Suppressor macrophage treated with lipopolysaccharide for 1 hour (primary cell): ENCODE results near the gene PQBP1.

Experiments
- DNase-seq, 3 donors: peaks; one replicate each; pipeline ENCODE4 v3.0.0-alpha.2; 2020 to 2022

Gene PQBP1

DNA sequence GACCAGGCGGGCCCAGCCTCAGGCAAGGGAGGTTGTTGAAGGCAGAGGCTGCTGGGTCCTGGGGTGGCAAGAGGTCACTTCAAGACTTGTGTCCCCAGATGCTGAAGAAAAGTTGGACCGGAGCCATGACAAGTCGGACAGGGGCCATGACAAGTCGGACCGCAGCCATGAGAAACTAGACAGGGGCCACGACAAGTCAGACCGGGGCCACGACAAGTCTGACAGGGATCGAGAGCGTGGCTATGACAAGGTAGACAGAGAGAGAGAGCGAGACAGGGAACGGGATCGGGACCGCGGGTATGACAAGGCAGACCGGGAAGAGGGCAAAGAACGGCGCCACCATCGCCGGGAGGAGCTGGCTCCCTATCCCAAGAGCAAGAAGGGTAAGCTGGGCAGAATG lies 4.4 kb downstream of the PQBP1 start:
- no peak for DNase-seq

DNA sequence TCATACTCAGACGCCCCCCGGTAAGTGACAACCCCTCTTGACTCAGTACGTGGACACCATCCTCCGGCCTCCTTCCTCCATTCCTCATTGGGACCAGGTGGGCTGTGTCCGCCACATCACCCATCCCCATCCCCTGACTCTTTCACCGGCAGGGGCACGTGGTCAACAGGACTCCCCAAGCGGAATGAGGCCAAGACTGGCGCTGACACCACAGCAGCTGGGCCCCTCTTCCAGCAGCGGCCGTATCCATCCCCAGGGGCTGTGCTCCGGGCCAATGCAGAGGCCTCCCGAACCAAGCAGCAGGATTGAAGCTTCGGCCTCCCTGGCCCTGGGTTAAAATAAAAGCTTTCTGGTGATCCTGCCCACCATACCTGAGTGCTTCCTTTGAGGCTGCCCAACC lies 5.0 kb downstream of the PQBP1 start:
- no peak for DNase-seq

DNA sequence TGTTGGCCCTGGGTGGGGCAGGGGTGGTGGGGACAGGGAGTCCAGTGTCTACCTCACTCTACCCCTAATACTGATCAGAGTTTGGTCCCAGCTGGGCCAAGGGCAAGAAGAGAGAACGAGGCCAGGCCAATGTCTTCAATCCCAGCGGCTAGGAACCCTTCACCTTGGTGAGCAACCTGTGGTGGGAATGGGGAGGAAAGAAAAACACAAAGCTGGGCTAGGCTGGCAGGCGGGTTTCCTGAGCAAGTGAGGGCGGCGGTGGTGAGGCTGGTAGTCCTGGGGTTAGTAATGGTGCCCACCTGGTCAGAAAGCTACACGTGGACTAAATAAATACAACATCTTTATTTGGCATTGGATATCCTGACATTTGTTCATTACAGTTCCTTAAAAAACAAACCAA lies 5.6 kb downstream of the PQBP1 start:
- DNase-seq = no peak

DNA sequence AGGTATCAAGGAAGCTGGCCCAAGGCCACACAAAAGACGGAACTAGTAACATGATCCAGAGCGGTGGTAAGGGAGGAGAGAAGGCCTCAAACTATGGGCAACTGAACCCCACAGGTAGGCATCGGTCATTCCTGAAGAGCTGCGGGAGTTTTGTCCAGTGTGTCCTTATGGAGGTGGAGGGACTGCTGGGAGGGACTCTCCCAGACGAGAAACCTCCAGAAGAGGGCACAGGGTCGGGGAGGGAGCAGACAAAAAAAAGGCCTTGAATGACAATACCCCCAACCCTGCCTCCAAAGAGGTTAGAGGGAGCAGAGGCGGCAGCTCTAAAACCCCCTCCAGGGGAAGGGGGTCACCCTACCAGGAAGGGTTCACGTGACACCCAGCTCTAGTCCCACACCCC lies 6.5 kb downstream of the PQBP1 start:
- DNase-seq = no peak

DNA sequence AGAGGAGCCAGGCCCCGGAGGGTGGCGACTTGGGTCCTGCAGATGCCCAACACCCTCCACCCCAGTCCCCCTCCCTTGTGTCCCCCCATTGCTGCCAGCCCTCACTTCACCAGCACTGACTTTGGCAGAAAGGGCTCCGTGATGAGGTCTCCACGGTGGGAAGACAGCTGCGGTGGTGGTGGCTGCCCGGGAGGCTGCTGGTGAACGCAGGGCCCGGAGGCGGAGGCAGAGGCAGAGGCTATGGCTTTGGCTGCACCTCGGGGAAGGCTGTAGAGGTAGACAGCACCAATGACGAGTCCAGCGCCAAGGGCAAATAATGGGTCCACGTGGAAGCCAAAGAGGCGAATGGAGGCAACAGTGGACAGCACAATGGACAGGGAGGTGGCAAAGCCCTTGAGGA lies 6.9 kb downstream of the PQBP1 start:
- no peak for DNase-seq

DNA sequence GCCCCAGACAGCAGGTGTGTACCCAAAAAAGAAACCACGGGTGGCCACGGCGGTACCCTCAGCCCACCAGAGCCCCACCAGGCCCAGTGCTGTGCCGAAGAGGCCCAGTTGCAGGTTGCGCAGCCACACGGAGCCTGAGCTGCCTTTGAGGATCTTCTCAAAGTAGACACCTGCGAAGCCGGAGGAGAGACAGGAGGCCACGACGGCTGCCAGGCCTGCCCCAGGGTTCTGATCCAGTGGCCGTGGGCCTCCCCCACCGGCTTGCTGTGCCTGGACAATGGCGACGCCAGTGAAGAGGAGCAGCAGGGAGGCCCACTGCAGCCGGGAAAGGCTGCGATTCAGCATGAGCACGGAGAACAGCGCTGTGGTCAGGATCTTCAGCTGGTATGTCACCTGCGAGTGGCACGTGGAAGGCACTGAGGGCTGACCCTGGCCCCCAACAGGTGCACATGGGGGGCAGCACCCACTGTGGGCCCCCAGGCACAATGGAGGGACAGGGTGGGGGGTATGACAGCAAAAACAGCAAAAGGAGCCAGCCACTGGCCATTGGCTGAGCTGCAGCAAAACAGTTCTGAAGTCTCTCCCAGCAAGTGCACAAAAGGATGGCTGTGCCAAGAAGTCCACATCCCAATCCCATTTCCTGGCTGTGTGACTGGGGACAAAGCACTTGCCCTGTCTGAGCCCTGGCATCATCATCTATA lies 7.5 kb downstream of the PQBP1 start:
- no peak for DNase-seq

DNA sequence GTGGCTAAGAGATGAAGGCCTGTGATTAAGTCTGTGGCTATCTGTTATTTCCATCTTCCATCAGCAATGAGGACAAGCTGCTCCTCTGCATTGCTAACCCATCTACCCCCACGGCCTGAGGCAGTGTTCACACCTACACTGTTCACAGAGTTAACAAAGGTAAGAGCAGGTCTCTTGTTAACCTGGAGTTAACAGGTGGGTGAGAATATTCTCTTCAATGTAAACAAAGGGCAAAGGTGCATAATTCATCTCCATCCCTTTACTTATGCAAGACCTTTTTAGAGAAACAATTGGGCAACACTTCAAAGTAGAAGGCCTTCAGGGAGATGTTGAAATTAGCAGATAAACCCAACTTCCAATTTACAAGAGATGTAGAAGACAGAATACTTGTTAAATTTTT lies 10.9 kb downstream of the PQBP1 start:
- no peak for DNase-seq

DNA sequence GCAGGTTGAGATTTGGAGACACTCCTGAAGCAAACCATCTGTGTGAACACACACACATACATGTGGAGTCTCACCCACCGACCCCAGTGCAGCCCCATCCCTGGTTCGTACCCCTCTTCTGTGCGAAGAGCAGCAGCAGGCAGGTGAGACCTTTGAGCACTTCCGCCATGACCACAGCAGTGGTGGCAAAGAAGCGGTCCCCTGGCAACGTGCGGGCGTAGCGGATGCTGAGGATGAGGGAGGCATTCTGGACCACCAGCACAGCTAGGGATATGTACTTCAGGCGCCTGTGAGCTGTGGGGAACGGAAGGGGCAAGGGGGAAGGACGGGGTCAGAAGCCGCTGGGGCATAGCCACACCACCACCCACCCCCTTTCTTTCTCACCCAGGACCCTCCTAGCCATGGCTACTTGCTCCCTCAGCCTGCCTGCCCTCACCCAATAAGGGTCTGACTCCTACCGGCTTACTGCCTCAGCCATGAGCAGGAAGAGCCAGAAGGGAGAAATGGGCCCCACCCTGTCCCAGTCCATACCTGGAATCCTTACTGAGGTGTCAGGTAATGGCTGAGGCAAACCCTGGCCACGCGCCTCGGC lies 12.1 kb downstream of the PQBP1 start:
- DNase-seq = no peak

DNA sequence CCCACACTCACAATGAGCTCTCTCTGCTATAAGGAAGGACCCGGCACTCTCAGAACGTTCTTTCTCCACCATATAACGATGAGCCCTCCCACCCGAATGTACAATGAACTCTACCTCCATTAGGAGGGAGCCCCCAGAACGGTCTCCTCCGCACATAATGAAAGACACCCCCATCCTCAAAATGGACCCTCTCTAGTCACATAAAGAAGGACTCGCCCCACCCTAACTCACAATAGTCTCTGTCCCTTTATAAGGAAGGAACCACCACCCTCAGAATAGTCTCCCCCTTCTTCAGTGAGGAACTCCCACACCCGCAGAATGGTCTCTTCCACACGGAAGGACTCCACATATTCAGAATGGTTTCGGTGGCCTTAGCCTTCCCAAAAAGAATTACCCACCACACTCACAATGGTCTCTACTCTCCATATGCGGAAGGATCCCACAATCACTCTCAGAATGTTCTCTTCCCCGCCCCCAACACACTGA lies 13.2 kb downstream of the PQBP1 start:
- DNase-seq = peak; percentile 29 to 46 (median 43)

DNA sequence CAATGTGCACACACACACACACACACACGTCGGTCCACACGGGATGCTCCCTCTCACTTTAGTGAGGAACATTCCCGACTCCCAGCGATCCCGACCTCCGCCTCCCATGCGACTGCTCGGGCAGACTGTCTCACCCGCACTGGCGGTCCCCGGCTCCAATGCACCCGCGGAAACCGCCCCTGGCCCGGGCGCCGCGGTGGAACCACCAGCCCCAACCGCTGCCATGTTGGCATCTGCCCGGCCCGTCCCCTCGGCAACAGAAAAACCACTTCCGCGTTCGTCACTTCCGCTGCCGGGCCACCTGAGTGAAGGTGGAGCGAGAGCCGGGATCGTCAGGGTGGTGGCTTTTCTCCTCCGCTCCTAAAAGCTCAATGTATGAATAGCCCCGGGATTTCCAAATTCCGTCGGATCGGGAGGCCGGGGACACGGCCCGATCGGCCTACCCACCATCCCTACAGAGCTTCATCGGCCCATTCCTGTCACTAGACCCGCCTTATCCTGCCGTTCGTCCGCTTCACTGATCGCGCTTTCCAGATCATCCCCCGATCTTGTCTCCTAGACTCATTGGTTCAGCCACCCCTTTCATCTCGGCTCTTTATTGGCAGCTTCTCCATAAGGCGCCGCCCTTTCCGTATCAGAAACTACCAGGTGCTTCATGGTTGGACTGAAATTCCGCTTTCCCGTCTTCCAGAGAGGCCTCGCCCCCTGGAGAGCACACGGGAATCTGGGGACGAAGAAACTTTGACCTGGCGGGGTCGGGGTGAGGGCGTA lies 13.9 kb downstream of the PQBP1 start, which contains the start of gene SLC35A2:
TSS of gene SLC35A2 (minus strand) at position 235 of the 771 bp plus-strand sequence. CDS start at position 225, 10 bp downstream.
- DNase-seq = peak; percentile 66 to 78 (median 72)

DNA sequence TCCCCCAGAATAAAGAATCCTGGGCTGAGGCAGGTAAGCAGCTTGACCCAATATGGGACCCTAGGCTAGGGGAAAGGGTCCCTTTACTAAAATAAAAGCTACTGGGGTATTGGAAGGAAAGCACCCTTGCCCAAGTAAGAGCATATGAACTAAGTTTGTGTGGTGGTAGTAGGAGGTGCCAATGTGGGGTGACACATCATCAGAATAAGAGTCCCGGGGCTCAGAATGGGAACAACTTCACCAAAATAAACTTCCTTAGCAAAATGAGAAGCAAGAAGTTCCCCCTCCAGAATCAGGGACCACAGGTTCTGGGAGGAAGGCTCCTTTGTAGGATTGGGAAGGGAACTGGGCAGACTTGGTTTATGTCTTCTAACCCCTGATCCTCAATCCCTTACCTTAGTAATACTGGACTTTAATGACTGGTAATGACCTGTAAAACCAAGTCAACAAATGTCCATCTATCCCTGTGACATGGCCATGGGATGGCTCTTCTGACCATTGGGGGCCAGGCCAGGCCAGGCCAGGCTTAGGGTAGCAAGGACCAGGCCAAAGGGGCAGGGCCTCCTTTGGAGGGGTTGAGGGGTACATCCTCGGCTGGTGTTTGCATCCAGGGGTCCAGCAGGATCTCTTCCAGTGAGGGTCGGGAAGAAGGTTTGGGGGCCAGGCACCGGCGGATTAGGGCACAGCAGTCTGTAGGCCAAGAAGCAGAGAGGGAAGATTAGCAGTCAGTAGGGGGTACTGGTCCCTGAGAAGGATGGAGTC lies 16.1 kb downstream of the PQBP1 start:
- peak; percentile 55 to 63 (median 59) for DNase-seq

DNA sequence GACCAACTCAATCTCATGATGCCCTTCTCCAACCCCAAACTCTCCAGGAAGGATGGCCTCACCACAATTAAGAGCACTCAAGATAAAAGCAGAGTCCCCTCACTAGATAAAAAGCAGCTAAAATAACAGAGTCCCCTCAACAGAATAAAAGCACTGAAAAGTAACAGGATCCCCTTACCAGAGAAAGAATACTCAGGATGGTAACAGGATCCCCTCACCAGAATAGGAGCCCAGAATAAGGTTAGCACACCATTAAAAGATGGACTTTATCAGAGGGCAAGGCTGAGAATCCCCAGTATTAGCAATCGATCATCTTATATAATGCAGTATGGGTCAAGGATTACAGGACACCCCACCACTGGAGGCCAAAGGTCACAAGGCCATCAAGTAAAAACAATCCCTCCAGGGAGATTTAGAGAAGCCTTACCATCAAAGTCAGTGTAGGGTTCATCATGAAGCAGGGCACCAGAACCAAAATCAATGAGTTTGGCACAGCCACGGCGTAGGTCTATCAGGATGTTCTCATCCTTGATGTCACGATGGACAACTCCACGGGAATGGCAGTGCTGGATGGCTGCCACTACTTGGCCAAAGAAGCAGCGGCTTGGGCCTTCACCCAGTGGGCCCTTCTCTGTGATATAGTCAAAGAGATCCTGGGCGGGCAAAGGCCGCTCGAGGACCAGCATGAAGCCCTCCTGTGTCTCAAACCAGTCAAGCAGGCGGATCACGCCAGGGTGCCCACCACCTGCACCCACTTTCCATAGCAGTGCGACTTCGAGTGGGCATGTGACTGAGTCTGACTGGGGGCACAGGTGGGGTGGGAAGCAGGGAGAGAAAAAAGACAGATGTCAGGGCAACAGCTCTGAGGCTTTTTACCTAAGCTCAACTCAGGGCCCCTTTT lies 17.1 kb downstream of the PQBP1 start:
- no peak for DNase-seq

DNA sequence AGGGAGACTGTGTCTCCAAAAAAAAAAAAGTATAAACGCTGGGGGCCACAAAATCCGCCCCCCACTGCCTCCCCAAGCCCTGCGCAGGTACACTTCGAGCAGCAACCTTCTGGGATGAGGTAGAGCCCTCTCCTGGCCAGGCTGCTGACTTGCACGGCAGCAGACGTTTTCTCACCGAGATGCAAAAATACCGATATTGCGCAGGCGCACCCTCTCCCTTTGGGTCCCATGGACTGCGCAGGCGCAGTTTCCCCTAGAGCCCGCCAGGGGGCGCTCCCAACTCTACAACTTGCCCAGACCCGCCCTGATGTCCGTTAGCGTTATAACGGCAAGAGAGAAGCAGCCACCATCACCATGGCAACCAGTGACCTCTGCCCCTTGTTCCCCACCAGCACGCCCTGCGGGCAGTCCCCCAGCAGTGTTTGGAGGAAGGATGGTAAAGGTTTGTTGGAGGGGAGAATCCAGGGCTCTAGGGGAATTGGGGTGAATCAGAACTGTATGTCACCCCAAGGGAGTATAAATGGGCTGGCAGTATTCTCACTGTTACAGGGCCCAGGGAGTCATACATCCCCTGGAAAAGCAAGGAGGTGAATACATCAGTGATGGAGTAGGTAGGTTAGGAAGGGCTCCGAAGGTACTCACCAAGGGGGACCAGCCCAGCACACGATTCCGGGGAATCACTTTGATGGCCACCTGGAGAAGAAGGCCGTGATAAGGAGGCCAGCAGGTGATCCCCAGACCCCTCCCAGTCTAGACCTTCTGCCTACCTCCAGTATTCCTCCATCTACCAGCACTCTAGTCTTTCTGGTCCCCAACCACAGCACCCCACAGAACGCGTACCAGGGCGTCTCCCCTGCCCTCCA lies 19.6 kb downstream of the PQBP1 start:
- peak; percentile 90 to 93 (median 91) for DNase-seq

DNA sequence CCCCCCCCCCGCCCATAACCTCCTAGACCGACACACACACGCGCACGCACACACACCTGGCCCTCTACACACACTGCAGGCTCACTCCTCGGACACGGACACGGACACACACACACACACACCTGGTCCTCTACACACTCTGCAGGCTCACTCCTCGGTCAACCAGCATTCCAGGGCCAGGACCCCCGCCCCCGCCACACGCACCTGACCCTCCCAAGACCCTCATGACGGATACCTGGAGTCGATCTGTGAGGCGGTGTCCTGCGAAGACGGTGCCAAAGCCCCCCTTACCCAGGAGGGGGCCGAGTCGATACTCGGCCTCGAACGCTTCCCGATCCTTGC lies 20.5 kb downstream of the PQBP1 start:
- peak in 1 of 3 donors; percentile 20 for DNase-seq

DNA sequence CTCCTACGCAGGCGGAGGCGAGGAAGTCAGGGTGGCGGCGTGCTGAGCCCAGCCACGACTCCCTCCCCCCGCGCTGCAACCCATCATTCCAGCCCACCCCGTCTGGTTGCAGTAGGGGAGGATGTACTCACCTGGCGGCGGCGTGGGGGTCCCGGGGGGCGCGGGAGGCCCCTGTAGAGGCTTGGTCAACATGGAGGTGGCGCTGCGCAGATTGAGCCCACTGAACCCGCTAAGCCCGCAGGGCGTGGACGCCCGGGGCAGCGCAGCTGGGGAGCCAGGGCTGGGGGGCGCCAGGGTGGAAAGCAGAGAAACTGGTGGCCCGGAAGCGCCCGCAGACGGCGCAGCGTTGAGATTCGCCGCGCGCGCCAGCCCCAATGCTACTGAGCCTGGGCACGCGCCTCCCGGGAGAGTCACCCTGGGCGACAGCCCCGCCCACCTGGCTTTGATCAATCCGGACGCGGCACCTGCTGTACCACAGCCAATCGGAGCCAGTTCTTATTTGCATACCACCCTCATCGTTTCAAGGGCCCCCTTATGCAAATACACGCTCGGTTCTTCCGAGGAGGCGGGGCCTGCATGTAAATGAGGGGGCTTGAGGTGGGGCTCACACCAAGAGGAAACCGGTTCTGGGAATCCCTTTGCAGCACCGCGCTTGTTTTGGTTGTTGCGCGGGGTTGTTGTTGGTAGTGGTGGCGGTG lies 21.1 kb downstream of the PQBP1 start, which contains the start of gene PIM2:
TSS of gene PIM2 (minus strand) at position 382 of the 698 bp plus-strand sequence. CDS start at position 192, 190 bp downstream.
- DNase-seq = peak; percentile 90 to 94 (median 94)

DNA sequence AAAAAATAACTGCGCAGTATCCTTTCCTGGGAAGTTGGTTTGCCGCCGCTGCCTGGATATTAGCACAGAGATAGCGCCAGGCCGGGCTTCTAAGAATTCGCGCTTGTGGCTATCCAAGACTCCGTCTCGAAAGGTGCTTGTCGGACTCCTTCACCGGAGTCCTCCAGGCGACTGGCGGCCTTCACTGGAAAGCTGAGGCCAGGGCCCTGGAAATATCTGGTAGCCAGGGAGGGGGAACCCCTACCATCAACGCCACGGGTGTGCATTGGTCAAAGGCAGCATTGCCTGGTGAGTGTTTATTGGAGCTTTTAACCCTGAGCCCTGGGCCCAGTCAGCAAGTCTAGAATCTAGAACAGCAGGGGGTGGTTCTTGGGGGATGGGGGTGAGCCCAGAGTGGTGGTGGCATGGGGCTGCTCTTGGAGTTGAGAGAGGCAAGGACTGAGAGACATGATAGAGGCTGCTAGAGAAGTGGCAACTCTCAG lies 21.7 kb downstream of the PQBP1 start:
- peak in 2 of 3 donors; percentile 20 to 27 for DNase-seq

DNA sequence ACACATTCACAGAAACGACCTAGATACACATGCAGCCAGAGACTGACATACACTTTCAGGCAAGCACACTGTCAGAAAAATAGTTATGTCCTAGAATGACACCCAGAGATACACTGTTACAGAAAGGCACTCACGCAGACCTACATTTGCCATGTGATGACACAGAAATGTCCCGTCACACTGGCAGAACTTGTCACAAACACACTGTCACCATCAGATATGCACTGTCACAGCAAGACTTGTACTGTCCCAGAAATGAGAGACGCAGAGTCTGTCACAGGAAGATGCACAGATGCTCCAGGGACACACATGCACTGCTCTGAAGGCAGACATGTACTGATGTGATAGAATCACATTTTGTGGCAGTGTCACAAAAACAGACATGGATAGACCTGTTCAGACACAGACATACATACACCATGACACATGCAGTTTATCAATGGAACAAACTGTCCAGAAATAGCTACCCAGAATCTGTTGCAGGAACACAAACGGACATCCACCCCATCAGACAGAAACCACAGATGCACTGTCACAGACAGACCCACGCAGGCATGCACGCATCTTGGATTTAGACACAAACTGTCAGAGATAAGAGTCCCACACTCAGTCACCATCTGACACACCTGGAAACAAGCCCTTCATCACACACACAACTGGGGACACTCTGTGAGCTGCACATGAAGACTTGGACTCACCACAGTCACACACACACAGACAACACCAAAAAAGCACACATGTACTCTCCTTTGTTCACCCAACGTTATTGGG lies 22.4 kb downstream of the PQBP1 start:
- no peak for DNase-seq

DNA sequence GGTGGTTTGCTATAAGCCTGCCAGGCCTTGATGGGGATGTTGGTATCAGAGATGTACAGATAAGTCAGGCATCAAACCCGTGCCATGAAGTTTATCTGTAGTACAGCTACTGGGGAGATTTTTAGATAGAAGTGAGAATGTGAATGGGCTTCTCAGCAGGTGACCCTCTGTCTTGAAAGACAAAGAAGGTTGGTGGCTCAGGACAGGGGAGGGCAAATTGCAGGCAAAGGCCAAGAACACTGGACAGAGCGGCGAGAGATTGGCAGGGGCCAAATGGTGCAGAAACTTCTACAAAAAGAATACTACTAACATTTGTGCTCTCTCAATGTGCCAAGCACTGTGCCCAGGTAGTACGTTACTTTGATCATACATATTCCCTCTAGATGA lies 23.0 kb downstream of the PQBP1 start:
- no peak for DNase-seq

DNA sequence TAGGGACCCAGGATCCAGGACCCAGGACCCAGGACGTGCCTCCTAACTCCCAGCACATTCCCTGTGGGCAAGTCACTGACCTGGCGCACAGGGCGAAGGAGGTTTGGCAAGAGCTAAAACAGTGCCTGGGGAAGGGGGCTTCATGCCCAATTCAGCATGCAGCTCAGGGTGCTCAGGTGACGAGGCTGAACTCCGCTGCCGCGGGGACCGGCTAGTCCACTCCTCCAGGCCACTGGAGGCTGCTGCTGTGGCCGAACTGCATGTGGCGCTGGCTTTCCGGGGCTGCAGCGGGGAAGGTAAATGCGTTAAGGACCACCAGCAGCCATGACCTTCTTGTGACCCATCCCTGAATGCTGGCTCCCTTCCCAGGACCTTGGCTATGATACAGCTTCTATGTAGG lies 26.0 kb downstream of the PQBP1 start:
- no peak for DNase-seq
